Stimulated activated memory B cell treated with anti-CD40 and anti-IgM and Interleukin-4, amounts not matched to agents 10 μg/mL and 1 μg/mL and 100 μg/mL, for 72 hours (primary cell): Measurements from ENCODE around the gene CLCN5.
A peak's percentile ranks its signal among the peaks of the same experiment; 100 is the strongest.
"Not testable (repeated sequence)": the region's sequence is repeated elsewhere in the genome, so short reads cannot be mapped to it uniquely, and the experiment has no call there.

Experiments used
- ATAC-seq: fragments of 150-1000 bp; cut with Tn5 transposase; 2 replicates; pipeline ENCODE4 v1.10.0; 2021
- H3K27ac Mint-ChIP-seq: one replicate; pipeline ENCODE4 v1.8.0; 2022; ENCODE audit warnings: mild to moderate bottlenecking, mixed read lengths
- H3K27me3 Mint-ChIP-seq: one replicate; pipeline ENCODE4 v1.8.0; 2022; ENCODE audit warnings: mixed read lengths
- H3K36me3 Mint-ChIP-seq: one replicate; pipeline ENCODE4 v1.8.0; 2022; ENCODE audit warnings: mixed read lengths
- H3K4me1 Mint-ChIP-seq: one replicate; pipeline ENCODE4 v1.8.0; 2022; ENCODE audit warnings: mixed read lengths
- H3K4me3 Mint-ChIP-seq: one replicate; pipeline ENCODE4 v1.8.0; 2022; ENCODE audit warnings: mild to moderate bottlenecking, moderate library complexity, mixed read lengths
- H3K9me3 Mint-ChIP-seq: one replicate; pipeline ENCODE4 v1.8.0; 2022; ENCODE audit warnings: mixed read lengths

Gene CLCN5

DNA sequence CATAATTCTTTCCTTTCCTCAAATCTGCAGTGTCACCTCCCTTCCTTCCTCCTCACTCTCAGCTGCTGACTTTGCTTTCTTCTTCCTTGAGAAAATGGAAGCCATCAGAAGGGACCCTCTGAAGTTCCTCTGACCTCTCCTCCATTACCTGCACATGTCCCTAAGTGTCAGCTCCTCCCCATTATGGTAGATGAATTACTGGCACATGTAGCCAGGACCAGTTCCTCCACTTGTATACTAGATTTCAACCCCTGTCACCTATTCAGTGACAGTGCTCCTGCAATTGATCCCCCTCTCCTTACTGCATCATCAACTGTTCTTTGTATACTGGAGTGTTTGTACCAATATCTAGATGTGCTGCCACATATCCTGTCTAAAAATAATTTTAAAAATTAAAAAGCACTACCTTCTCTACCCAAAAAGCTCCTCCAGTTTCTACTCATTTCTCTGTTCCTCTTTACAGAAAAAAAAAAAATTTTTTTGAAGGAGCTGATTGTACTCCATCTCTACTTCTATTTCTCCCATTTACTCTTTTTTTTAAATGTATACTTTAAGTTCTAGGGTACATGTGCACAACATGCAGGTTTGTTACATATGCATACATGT is 78.6 kb downstream of the CLCN5 start:
- Mint-ChIP-seq H3K4me1 (peaks cover 27% of the 10 kb centered on the region), H3K27ac (peak overlapping the region; percentile 48)
- no peak for ATAC-seq

DNA sequence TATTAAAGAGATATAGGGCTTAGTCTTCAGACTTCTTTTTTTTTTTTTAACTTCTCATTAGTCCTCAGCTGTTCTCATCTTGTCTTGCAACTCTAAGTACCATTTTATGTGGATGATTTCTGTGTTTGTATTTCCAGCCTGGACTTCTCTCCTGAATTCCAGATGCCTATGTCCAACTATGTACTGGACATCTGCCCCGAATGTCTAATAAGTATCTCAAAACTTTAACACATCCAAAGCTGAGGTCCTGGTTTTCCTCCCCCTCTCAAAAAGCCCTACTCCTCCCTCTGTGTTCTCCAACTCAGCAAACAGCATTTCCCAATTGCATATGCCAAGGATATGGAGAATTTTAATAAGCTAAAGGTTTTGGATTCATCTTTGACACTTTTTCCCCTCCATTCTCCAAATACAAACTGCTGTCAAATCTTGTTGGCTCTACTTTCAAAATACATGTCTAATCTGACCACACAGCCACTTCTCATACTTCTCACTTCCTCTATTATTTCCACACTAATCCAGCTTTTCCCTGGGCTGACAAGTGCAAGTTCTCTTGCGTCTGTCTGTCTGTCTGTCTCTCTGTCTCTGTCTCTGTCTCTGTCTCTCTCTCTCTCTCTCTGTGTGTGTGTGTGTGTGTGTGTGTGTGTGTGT is 79.8 kb downstream of the CLCN5 start:
- no peak for ATAC-seq
- no peaks in the 10 kb centered on the region for H3K27me3 Mint-ChIP-seq
- peaks cover 27% of the 10 kb centered on the region for H3K4me1 Mint-ChIP-seq
- H3K4me3 Mint-ChIP-seq, result peak overlapping the region; percentile 3
- peak overlapping the region; percentile 48 for H3K27ac Mint-ChIP-seq
- no peaks in the 10 kb centered on the region for H3K9me3 Mint-ChIP-seq
- H3K36me3 Mint-ChIP-seq, result no peaks in the 10 kb centered on the region

More for the DNA sequence above, 78.6 kb downstream of the CLCN5 start:
- no peaks in the 10 kb centered on the region for H3K9me3 Mint-ChIP-seq
- no peak overlapping the region for H3K4me3 Mint-ChIP-seq
- H3K27me3 Mint-ChIP-seq, result no peaks in the 10 kb centered on the region
- H3K36me3 Mint-ChIP-seq, result no peaks in the 10 kb centered on the region

DNA sequence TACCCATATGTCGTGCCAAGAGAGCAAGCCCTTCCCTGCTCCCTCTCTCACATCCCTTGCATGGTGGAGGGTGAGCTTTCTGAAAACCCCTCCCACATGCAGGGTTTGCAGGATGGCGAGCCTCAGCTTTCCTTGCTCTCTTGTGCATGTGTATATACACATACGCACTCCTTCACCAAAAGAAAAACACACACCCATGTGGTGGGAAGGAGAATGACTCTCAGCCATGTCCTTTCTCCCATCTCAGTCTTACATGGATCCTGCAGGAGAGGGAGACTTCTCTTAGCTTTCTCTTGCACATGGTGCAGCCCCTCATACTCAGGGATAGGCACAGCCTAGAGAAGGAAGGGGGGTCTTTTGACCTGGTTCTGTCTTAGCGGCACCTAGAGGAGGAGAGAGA is 81.1 kb downstream of the CLCN5 start:
- ATAC-seq, result no peak
- Mint-ChIP-seq H3K27ac (no peak overlapping the region), H3K9me3 (no peaks in the 10 kb centered on the region), H3K4me1 (peaks cover 27% of the 10 kb centered on the region), H3K27me3 (no peaks in the 10 kb centered on the region), H3K4me3 (no peak overlapping the region), H3K36me3 (no peaks in the 10 kb centered on the region)

DNA sequence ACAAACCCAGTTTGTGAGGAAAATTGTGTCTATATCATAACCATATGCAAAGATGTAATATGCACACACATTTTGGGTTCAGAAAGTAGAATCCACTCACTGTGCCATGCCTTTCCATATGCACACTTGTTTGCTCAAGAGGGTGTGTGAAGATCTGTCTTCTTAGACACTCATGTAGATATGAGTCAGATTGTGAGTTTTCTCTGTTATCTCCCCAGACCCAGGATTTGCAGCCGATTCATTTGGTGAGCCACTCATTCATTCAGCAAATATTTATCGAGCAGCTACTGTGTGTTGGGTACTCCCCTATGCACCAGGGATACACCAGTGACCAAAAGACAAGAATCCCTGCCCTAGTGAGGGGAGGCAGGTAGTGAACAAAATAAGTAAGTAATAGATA is 81.5 kb downstream of the CLCN5 start:
- Mint-ChIP-seq H3K4me3 (no peak overlapping the region), H3K4me1 (peaks cover 27% of the 10 kb centered on the region), H3K27me3 (no peaks in the 10 kb centered on the region), H3K36me3 (no peaks in the 10 kb centered on the region), H3K9me3 (no peaks in the 10 kb centered on the region), H3K27ac (no peak overlapping the region)
- ATAC-seq, result no peak

DNA sequence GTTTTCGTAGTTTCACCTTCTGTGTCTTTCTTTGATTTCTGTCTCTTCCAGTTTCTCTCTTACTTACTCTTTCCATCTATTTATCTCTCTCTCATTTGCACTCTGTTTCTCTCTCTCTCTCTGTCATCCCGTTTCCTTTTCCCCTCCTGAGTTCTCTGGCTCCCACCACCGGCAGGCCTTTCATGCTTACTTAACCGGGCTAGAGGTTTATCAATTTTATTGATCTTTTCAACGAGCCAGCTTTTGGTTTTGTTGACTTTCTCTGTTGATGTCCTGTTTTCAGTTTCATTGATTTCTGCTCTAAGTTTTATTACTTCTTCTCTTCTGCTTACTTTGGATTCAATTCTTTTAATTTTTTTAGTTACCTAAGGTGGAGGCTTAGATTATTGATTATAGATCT is 103.2 kb downstream of the CLCN5 start:
- H3K9me3 Mint-ChIP-seq, ATAC-seq, H3K27ac Mint-ChIP-seq, H3K4me1 Mint-ChIP-seq, H3K4me3 Mint-ChIP-seq, H3K27me3 Mint-ChIP-seq: not testable (repeated sequence)
- H3K36me3 Mint-ChIP-seq, result peaks cover 18% of the 10 kb centered on the region

DNA sequence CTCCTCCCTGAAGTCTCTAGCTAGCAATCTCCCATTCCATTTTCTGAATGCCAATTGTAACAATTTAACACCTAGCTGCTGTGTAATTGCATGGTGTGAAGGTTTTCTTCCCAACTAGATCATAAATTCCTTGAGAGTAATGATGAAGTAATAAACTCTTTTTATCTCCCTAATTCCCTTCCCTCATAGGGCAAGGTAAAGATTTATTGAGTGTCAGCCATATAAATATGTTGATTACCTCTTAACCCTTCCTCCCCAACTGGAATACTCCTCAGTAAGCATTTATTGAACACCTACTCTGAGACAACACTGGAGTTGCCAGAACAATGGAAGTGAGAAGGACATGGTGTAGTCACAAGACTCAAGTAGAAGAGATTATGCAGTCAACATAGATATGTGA is 112.7 kb downstream of the CLCN5 start:
- H3K9me3 Mint-ChIP-seq, result no peaks in the 10 kb centered on the region
- H3K4me1 Mint-ChIP-seq, result no peaks in the 10 kb centered on the region
- no peak for ATAC-seq
- H3K27ac Mint-ChIP-seq, result no peak overlapping the region
- no peaks in the 10 kb centered on the region for H3K27me3 Mint-ChIP-seq
- peaks cover 10% of the 10 kb centered on the region for H3K36me3 Mint-ChIP-seq
- H3K4me3 Mint-ChIP-seq, result no peak overlapping the region

DNA sequence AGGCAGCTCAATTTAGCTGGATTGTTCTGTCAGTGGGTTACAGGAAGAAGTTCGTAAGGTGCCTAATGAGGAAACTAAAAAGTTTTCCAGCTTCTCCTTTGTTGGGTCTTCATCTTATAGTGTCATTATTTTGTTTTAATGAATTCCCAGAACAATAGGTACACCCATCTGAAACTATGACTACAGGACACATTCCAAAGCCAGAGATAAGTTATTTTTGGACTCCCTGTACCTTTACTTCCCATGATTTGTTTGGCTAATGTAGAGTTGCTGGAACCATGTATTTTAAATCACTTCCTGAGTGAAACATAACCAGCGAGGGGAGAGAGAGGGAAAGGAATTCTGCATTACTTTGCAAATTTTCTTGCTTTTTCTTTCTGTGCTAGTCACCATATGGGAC is 114.0 kb downstream of the CLCN5 start:
- no peaks in the 10 kb centered on the region for H3K27me3 Mint-ChIP-seq
- no peak overlapping the region for H3K4me3 Mint-ChIP-seq

DNA sequence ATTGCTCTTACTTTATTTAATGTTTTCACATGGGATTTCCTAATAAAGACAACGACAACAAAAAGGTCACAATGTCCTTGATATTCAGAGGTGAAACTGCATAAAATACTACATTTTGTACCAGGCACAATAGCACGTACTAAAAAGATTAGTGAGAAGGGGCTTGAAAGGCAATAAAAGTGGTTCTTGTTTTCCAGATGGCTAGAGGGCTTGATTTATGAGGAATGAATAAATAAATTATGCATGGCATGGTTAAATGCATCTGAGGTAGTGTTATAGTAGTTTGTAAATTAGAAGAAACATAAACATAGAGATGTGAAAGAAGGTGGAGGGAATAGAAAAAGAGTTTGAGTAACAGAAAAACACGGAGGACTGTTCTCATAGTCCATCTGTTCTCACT is 123.4 kb downstream of the CLCN5 start:
- Mint-ChIP-seq H3K9me3 (no peaks in the 10 kb centered on the region), H3K27me3 (no peaks in the 10 kb centered on the region), H3K4me1 (no peaks in the 10 kb centered on the region), H3K27ac (no peak overlapping the region), H3K36me3 (peaks cover 11% of the 10 kb centered on the region), H3K4me3 (no peak overlapping the region)
- no peak for ATAC-seq

More for the DNA sequence above, 114.0 kb downstream of the CLCN5 start:
- Mint-ChIP-seq H3K9me3 (no peaks in the 10 kb centered on the region), H3K4me1 (no peaks in the 10 kb centered on the region), H3K36me3 (peaks cover 10% of the 10 kb centered on the region), H3K27ac (no peak overlapping the region)
- ATAC-seq, result no peak

DNA sequence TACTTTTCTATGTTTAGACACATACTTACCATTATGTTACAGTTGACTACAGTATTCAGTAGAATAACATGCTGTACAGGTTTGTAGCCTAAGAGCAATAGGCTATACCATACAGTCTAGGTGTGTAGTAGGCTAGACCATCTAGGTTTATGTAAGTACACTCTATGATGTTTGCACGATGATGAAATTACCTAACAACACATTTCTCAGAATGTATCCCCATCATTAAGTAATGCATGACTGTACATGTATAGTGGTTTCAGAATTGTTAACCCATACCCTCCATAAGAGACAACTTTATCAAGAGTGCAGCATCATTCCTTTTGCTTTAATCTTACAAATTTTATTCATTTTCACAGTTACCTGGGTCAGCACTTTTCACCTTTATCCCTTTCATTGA is 126.8 kb downstream of the CLCN5 start:
- no peaks in the 10 kb centered on the region for H3K27me3 Mint-ChIP-seq
- H3K4me3 Mint-ChIP-seq, result no peak overlapping the region
- no peaks in the 10 kb centered on the region for H3K4me1 Mint-ChIP-seq
- peaks cover 3% of the 10 kb centered on the region for H3K36me3 Mint-ChIP-seq
- no peak for ATAC-seq
- no peak overlapping the region for H3K27ac Mint-ChIP-seq
- no peaks in the 10 kb centered on the region for H3K9me3 Mint-ChIP-seq

DNA sequence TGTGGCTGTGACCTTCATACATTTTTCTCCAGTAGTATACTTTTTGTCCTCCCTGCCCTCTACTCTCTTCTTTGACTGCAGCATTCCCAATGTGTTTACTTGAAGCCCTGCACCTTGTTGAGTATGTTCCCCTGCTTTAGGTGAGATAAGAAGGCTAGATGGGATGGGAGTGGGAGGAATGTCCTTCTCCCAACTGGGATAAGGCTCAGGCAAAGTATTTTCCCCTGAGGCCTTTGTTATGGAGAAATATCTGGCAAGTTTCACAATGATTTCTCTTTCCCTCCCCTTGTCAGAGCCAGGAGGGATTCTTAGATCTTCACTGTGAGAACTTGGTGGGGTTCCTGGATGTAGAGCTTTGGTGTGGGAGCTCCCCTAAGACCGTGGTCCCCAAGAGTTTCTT is 131.8 kb downstream of the CLCN5 start:
- Mint-ChIP-seq H3K36me3 (no peaks in the 10 kb centered on the region), H3K27me3 (no peaks in the 10 kb centered on the region), H3K27ac (no peak overlapping the region), H3K4me3 (no peak overlapping the region), H3K9me3 (no peaks in the 10 kb centered on the region), H3K4me1 (no peaks in the 10 kb centered on the region)
- no peak for ATAC-seq

DNA sequence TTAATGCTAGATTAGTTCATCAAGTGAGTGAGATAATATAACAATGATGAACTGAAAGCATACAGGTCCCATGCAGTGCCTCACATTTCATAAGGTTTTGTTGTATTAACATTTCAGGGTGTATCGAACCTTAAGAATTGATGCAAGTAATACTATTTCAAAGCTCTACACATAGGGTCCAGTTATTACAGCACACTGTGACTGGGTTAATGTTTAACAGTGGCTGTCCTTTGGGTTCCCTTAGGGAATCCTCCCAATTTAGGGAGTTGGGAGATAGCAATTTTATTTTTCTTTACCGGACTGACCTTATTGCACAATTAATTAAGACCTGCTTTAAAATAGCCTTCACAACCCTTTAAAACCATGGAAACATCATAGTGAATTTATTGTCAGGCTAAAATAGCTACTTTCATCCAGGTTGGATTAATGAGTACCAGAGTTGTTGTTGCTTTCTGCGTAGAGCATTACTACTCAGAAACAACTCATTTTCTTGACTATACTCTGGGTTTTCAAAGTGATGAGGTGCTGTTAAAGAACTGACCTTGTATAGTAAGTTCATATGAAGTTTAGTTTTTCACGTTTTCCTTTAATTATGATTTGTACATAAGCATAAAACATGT is 144.0 kb downstream of the CLCN5 start:
- H3K27me3 Mint-ChIP-seq, result no peaks in the 10 kb centered on the region
- peaks cover 5% of the 10 kb centered on the region for H3K36me3 Mint-ChIP-seq
- no peak overlapping the region for H3K27ac Mint-ChIP-seq
- no peaks in the 10 kb centered on the region for H3K4me1 Mint-ChIP-seq
- H3K9me3 Mint-ChIP-seq, result peaks cover 2% of the 10 kb centered on the region
- H3K4me3 Mint-ChIP-seq, result no peak overlapping the region
- no peak for ATAC-seq

DNA sequence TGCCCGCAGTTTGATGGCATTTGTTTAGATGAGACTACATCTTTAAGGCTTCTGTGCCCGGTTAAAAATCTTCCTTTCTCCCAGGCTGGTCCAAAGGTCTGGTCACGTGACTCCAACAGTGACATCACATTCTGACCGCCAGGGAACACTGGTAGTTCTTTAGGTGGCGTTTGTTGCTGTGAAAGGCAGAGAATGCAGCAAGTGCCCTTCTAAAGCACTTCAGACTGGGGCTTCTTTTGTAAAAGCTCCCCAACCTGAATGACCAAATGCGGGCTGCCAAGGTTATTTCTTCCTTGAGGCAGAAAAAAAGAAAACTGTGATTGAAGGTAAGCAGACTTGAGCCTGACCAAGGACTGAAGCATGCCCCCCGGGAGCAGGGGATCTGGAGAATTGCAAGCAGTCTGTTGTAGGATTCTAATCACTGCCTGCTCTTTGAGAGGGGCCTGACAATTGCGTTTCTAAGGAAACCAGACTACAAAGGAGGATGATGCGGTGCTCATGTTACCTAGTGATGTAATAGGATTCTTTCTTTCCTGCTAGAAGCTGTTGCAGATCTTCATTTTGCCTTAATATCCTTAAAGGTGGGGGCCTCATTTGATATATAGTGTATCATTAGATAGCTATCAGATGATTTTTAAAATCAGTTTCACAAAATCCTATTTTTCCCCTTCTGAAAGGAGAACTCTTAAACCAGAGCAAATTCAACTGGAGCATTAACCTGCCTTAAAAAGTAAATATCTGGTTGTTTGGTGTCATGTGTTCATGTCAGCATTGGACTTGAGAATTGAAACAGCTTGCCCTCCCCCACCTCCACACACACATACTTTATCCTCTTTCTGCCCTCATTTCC is 145.3 kb downstream of the CLCN5 start:
- Mint-ChIP-seq H3K9me3 (peaks cover 2% of the 10 kb centered on the region), H3K4me1 (peaks cover 7% of the 10 kb centered on the region), H3K27ac (no peak overlapping the region), H3K4me3 (no peak overlapping the region), H3K36me3 (peaks cover 9% of the 10 kb centered on the region), H3K27me3 (no peaks in the 10 kb centered on the region)
- no peak for ATAC-seq

DNA sequence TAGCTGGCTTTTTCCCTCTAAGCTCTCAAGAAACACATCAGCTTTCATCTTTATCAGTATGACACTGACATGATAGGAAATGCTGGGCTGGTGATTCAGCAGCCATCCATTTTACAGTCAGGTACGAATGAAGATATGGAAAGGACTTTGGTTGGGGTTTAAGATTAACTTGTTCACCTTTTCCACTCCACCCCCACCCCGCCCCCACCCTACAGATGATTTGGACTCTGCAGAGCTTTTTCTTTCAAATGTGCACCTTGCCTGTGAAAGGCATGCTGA is 145.8 kb downstream of the CLCN5 start:
- H3K27me3 Mint-ChIP-seq, result no peaks in the 10 kb centered on the region
- no peak for ATAC-seq
- H3K27ac Mint-ChIP-seq, result no peak overlapping the region
- peaks cover 2% of the 10 kb centered on the region for H3K9me3 Mint-ChIP-seq
- peaks cover 15% of the 10 kb centered on the region for H3K36me3 Mint-ChIP-seq
- H3K4me3 Mint-ChIP-seq, result no peak overlapping the region
- H3K4me1 Mint-ChIP-seq, result peaks cover 12% of the 10 kb centered on the region

DNA sequence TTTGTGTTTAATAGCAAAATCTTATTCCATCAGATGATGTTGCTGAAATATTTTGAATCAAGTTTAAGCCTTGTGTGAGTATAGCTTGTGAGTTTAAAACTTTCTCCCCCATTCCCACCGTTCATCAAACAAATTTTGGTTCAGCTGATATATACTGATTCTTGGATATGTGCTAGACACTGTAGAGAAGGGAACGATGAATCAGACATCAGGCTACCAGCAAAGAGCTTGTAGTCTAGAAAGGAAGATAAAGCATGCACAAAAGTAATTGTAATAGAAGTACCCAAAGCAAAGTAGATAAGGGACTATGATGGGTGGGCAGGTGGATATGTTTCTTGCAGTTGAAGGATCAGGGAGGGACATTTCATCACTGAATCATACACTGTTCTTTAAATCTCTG is 146.5 kb downstream of the CLCN5 start:
- no peak overlapping the region for H3K4me3 Mint-ChIP-seq
- no peak for ATAC-seq
- H3K27ac Mint-ChIP-seq, result no peak overlapping the region
- H3K36me3 Mint-ChIP-seq, result peaks cover 16% of the 10 kb centered on the region
- peaks cover 2% of the 10 kb centered on the region for H3K9me3 Mint-ChIP-seq
- no peaks in the 10 kb centered on the region for H3K27me3 Mint-ChIP-seq
- H3K4me1 Mint-ChIP-seq, result peaks cover 14% of the 10 kb centered on the region

DNA sequence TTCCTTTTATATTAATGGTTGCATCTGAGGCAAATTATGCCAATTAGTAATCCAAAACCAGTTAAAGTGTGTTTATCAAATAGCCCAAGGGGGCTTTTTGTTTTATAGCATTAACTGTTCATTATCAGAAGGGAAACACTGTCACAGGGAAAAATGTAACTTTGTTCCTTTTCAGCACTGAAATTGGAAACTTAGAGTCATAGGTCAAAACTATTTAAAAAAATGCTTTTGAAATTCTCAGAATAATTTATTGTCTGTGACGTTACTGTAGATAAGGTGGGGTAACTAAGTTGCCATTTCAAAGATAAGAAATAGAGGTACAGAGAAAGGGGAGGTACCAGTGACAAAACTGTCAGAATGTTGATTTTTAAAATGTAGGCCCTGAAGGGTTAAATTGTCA is 149.1 kb downstream of the CLCN5 start:
- no peak overlapping the region for H3K4me3 Mint-ChIP-seq
- peaks cover 2% of the 10 kb centered on the region for H3K9me3 Mint-ChIP-seq
- H3K36me3 Mint-ChIP-seq, result peaks cover 16% of the 10 kb centered on the region
- no peak overlapping the region for H3K27ac Mint-ChIP-seq
- H3K27me3 Mint-ChIP-seq, result no peaks in the 10 kb centered on the region
- no peak for ATAC-seq
- H3K4me1 Mint-ChIP-seq, result peaks cover 30% of the 10 kb centered on the region
